NCI-H524 treated with DMSO at 0.1 percent for 48 hours (cell line): ENCODE measurements around the gene ANKS1A.
"Not testable (repeated sequence)": the region's sequence is repeated elsewhere in the genome, so short reads cannot be mapped to it uniquely, and the experiment has no call there.

Source experiments
- DNase-seq: peaks from one replicate; lab custom pipeline; 2025; lab: John Stamatoyannopoulos, UW

The ANKS1A gene

DNA sequence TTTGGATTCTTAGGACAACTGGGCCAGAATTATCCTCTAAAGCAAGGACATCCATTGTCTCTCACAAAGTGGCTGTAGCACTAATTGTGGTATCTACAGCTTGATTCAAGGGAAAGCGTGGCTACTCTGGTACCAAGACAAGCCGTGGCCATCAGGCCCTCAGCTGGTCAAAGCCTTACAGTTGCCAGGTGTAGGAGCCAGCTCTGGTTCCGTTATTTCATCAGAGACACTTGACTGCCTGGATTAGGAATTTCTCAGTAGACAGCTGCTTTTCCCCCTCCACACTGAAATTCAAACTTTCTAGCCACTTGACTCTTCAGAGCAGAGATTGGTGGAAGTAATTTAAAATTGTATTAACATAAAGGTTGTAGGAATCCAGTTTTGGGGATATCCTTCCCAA is 104.2 kb downstream of the ANKS1A start:
- no peak for DNase-seq

DNA sequence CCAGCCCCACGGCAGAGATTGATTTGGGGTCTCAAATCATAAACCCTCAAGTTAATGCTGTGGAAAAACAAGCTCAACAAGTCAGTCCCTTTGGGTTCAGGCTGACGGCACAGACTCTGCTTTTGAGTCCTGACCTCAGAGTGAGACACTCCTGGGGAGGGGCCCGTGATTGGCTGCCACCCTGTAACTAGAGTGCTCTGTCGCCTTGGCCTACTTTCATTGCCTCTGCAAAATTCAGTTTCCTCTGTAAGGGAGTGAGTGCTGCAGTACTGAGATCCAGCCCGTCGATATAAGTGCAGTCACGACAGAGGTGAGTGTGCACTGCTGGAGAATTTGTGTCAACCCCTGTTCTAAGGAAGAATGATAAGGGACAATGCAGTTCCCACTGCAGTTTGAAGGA is 105.6 kb downstream of the ANKS1A start:
- DNase-seq: no peak

DNA sequence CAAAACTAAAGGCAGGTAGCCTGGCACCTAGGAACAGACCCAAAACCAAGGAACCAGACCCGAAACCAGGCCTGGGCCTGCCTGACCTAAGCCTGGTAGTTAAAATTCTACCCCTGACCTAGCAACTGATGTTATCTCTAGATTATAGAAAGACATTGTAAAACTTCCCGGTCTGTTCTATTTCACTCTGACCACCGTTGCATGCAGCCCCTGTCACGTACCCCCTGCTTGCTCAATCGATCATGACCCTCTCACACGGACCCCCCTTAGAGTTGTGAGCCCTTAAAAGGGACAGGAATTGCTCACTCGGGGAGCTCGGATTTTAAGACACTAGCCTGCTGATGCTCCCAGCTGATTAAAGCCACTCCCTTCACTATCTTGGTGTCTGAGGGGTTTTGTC is 109.4 kb downstream of the ANKS1A start:
- DNase-seq: not testable (repeated sequence)

DNA sequence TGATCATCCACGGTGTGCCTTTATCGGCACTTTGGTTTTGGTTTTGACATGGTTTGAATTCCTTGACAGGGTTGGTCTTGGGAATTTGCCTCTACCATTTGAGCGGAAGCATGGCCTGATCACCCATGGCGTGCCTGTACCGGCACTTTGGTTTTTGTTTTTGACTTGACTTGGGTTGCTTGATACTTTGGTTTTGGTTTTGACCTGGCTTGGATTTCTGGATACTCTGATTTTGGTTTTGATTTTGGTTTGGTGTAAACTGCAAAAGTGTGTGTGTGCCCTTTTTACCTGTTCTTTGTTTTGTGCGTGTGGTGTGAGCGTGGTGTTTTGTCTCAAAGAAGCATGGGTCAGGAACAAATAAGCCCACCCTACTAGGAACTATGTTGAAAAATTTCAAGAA is 110.1 kb downstream of the ANKS1A start:
- DNase-seq: not testable (repeated sequence)

DNA sequence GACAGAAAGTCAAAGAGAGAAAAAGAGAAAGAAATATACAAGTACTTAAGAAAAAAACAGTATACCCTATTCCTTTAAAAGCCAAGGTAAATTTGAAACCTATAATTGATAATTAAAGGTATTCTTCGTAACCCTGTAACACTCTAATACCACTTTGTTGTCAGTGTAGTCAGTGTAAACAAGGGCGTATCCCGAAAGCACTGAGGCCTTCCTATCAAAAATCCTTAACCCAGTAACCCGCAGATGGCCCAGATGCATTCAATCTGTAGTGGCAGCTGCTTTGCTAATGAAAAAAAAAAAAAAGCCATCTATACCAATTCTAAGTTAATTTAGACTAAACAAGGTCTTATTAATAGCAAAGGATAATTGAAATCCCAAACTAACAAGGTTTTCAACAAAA is 110.9 kb downstream of the ANKS1A start:
- not testable (repeated sequence) for DNase-seq

DNA sequence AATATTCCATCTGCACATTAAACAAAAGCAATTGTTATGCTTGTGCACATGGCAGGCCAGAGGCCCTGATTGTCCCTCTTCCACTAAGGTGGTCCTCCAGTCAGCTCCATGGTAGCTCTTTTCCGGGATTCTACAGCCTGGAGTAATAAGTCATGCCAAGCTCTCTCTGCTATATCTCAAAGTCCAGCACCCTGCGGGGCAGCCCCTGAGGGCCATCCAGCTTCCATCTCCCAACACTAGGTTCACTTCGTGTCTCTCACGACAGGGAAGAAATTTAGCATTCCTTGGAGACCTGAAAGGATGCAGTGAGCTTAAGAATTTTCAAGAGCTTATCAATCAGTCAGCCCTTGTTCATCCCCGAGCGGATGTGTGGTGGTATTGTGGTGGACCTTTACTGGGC is 112.3 kb downstream of the ANKS1A start:
- DNase-seq: not testable (repeated sequence)

DNA sequence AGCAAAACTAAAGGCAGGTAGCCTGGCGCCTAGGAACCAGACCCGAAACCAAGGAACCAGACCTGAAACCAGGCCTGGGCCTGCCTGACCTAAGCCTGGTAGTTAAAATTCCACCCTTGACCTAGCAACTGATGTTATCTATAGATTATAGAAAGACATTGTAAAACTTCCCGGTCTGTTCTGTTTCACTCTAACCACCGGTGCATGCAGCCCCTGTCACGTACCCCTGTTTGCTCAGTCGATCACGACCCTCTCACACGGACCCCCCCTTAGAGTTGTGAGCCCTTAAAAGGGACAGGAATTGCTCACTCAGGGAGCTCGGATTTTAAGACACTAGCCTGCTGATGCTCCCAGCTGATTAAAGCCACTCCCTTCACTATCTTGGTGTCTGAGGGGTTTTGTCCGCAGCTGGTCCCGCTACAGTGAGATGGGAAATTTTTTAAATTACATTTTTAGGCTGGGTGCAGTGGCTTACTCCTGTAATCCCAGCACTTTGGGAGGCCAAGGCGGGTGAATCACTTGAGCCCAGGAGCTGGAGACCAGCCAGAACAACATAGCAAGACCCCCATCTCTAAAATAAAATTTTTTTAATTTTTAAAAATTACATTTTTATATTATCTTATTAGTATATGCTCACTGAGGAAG is 115.0 kb downstream of the ANKS1A start:
- DNase-seq: not testable (repeated sequence)

DNA sequence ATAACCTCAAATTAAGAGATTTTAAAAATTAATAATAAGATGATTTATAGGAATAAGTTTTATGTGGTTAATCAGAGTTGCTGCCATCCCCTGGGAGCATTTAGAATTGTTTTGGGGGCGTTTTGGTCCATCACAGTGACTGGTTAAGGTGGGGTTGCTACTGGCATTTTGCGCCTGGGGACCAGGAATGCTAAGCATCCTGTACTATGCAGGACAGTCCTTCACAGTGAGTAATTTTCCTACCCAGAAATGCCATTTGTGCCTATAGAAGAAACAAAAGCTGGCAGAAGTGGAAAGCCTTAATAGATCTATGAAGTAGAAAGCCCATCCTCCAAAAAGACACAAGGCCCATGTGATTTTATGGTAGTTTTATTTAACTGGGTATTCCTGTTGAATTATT is 118.0 kb downstream of the ANKS1A start:
- no peak for DNase-seq

DNA sequence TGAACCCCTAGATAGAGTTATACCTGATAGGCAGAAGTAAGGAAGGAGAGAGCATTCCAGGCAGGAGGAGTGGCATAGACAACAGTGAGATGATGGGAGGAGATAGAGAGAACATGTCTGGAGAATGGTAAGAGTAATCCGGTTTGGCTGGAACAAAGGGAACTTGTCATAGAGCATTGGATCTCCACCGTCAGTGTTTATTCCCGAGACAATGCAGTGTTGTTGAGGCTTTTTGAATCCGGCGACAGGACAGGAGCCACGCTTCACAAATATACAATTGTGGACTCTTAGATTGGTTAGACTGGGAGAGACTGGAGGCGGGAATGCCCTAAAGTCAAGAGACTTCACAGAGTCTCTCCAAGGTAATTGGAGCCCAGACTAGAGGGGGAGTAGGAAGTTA is 119.8 kb downstream of the ANKS1A start:
- DNase-seq: no peak

DNA sequence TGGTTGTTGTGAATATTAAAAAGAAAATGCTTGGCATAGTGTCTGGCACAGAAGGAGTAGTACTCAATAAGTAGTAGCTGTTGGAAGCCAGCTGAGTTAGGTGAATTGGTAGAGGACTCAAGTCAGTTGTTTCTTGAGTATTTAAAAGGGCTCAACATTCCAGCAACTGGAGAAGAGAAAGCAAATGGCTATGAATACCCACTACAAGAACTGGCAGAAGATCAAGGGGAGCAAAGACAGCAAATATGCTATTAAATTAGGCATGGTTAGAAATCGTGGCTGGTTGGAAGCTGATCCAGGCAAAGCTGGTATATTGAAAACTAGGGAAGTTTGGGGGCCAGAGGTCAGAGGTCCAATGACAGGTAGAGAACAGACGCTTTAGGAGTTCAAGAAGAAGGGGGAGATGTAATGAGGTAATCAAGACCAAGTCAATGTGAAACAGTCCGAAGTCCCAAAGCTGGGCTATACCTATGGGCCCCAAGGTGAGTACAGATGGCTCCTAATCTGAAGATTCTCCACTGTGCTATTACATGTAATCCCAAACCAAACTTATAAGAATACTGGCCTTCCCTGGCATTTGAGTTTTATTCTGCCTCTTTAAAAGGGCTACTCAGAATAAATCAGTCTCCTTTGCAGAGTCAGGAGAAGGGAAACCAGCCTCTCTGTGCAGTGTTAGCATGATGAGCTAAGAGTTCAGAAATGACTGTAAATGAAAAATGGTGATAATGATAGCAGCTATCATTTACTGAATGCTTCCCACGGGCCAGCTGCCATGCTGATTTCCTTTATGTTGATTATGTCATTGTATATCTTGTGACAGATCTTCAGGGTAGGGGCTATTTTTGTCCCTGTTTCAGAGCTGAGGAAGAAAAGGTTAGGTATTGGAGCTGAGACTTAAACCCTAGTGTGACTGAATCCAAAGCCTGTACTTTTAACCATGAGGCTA is 122.3 kb downstream of the ANKS1A start:
- DNase-seq: no peak

DNA sequence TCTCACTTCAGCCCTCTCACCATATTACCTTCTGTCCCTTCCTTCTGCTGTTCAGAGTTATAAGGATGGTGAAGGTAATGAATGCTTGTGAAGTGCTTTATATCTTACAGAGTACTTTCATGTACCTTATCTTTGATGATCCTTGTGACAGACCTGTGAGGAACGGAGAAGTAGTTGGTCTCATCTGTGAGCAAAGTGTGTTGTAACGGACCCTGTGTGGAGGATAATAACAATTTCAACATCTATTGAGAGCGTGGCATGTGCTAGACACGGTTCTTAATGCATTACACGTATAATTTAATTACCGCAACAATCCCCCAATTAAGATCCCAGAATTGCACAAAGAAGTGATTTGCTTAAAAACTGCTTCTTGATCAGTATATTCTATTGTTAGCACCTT is 124.6 kb downstream of the ANKS1A start:
- DNase-seq: no peak

DNA sequence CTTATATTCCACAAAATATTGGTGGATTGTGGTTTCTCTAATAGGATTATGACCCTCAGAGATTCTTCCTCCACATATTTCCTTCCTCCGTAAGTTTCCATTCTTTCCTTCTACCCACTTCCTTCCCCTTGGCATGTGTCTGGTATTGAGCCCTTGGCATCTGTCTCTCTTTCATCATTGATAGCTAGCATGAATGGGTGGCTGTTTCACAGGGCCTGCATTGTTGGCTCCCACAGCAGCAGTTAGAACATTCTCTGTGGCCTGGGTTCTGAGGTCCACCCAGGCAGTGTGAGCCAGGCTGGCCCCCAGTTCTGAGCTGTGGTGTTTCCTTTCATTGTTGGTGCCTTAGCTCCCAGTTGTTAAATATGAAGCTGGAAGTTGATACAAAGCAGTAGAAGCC is 125.3 kb downstream of the ANKS1A start:
- no peak for DNase-seq

DNA sequence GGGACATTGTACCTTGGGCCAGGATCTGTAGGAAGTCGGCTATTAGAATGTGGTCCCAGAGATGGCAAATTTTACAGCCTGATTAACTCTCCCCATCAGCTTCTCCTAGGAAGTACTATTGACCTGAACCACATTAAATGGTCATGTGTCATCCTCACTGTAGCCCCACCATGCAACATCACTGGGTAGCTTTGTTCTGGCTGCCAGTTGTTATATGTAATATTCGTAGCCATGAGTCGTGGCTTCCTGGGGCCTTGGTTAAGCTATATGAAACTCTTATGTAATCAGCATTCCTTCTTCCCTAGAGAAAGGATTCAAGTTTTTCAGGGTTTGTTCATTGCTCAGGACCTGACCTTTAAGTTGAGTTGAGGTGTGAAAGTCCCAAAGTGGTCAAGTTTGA is 125.7 kb downstream of the ANKS1A start:
- no peak for DNase-seq

DNA sequence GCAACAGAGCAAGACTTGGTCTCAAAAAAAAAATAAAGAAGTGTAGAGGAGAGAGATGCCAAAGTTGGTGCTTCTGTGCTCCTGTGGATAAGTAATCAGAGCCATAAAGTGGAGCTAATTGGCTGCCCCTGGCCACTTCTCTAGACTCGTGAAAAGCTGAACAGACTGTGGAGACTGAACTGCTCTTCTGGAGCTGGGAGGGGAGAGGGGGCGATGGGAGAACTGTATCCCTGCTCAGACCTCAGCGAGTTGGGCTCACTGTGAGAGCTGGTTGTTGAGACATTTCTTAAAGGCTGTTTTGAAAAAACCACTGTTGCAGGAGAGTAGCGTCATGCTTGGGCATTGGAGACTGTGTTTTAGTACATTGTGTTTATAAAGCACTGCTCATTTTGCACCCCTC is 126.4 kb downstream of the ANKS1A start:
- no peak for DNase-seq

DNA sequence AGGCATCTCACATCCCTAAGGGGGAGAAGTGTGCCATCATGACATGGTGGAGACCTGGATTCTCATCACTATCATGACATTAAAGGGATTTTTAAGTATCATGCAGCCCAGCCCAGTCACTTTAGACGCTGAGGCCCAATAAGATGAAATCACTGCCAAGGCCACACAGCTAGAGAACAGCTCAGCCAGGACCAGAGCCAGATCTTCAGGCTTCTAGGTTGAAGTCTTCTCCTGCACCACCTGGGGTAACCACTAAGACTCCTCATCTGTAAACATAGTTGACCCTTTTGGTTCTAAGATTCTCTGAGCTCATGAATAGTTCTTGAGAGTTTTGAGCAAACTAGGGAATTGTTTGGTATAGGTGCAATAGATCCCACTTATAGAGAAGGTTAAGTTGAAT is 126.9 kb downstream of the ANKS1A start:
- no peak for DNase-seq

DNA sequence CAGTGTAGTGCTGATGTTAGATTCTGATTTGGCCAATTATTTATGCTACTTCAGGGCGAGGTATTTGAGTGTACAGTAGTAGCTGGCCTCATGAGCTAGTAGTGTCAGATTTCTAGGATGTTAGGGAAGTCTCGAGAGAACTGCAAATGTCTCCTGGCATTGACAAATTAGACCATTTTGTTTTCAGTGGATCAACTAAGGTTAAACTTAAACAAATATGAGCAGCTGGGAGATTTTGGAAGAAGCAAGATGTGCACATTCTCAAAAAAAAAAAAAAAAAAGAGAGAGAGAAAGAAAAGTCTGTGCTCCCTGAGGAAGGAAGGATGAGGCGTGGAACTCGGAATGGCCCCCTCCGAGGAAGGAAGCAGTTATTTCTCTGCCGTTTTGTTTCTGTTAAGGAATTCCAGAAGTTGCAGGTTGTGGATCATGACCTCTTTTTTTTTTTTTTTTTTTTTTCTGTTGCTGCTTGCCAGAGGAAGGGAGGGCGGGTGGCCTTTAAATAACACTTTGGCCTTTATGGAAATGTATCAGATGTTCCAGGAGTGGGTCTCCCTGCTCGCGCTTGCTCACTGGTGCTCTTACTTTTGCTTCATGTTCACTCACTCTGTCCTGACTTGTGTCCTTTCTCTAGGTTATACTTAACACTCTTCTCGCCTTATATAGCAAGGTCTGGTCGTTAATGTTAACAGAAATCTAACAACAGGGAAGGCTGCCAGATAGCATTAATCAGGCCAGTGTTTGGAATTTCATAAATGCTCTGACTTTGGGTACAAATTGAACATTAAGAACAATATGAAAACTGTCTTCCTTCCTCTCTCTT is 127.7 kb downstream of the ANKS1A start:
- DNase-seq: no peak

DNA sequence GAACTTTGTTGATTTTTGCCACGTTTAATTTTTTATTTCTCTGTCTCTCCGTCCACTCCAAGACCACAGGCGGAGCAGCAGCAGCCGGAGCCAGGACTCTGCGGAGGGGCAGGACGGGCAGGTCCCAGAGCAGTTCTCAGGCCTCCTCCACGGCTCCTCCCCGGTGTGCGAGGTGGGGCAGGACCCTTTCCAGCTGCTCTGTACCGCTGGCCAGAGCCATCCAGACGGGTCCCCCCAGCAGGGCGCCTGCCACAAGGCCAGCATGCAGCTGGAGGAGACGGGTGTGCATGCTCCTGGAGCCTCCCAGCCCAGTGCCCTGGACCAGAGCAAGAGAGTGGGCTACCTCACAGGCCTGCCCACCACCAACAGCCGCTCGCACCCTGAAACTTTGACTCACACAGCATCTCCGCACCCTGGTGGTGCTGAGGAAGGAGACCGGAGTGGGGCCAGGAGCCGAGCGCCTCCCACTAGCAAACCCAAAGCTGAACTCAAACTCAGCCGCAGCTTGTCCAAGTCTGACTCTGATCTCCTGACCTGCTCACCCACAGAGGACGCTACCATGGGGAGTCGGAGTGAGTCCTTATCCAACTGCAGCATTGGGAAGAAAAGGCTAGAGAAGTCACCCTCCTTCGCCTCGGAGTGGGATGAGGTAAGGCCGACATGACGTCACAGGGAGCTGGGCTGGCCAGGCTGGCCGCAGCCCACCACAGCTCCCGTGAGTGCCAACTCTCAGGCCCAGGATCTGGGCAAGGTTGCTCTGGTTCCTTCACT is 128.5 kb downstream of the ANKS1A start:
- DNase-seq: no peak

DNA sequence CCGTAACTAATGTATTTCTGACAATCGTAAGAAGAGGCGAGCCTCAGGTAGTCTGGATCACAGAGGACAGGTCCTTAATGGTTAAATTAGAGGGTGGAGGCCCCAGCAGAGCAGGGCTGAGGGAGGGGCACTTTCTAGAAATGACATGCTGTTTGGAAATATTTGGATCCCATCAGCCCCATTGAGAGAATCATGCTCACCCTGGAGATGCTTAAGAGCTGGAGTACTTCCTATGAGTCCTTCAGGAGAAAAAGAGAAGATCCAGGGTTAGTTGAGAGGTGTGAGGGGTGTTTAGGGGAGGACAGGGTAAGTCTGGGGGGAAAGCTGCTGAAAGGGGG is 129.1 kb downstream of the ANKS1A start:
- DNase-seq: no peak

DNA sequence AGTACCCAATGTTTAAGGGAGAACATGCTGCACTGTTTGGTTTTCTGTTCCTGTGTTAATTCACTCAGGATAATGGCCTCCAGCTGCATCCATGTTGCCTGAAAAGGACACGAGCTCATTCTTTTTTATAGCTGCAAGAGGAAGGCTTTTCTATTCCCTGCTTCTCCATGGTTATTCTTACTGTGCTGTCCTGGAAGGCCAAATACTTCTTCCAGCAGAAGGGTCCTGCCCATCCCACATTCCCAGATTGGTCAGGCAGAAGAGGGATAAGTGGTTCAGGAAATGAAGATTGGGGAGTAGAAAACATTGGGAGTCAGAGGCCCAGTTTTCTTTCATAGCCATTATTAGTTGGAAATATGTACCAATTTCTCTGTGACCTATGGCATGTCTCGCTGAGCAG is 129.7 kb downstream of the ANKS1A start:
- DNase-seq: no peak

DNA sequence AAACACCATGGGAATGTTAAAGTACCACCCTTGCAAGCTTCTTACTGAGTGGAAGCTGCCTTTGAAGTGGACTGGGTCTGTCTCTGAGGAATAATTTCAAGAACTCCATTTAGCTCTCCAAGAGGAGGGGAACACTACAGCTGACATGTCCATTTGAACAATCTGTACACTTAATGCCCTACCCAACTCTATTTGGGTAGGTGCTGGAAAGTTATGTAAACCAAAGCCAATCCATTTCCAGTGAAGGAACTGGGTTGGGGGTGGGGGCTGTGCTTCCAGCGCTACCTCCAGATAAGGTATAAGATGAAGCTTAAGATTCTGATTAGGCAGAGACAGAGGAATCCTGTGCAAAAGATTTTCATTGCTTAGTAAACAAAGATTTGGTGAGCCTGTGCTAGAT is 130.1 kb downstream of the ANKS1A start:
- no peak for DNase-seq

DNA sequence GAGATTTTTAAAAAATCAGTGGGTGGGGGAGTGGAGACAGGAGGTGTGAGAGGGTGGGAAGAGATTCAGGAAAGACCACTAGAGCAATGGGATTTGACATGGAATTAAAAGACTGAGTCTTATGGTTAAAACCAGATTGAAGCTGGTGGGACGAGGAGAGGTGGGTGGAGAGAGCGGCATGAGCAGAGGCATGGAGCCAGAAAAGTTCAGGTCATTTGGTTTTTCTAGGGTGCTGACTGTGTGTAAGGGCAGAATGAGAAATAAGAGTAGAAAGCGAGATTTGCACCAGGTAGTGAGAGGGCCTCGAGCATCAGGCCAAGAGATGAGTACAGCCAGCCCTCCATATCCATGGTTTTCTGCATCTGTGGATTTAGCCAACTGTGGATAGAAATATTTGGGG is 130.8 kb downstream of the ANKS1A start:
- no peak for DNase-seq

DNA sequence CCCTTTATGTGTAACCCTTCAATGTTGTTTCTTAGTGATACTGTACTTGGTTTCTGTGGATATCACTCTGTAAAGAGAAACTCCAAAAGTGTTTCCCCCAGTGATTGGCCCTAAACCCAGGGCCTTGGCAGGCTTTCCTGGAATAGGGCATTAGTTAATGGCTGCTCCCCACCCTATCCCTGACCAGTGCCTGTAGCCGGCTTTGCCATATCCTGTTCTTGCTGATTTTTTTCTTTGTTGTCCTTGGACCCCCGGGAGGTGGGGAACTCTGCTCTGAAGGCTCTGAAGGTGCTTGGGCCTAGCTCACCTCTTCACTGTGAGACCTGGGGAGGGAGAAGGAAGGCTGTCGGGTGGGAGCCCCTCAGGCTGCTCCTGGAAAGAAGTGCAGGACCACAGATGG is 131.9 kb downstream of the ANKS1A start:
- DNase-seq: no peak
